C4-2B (cell line): Measurements from ENCODE around the gene PLEKHG1.

ENCODE experiments used
- ZFX ChIP-seq: fragments of 450-650 bp; IDR thresholded peaks from 2 replicates; pipeline ENCODE4 v1.6.1; 2017
- TF ChIP-seq, protein P1 (sequence below): fragments of 450-650 bp; conservative IDR thresholded peaks from 2 replicates; pipeline ENCODE4 v1.5.1; 2017; ENCODE audit warnings: mild to moderate bottlenecking

DNA sequence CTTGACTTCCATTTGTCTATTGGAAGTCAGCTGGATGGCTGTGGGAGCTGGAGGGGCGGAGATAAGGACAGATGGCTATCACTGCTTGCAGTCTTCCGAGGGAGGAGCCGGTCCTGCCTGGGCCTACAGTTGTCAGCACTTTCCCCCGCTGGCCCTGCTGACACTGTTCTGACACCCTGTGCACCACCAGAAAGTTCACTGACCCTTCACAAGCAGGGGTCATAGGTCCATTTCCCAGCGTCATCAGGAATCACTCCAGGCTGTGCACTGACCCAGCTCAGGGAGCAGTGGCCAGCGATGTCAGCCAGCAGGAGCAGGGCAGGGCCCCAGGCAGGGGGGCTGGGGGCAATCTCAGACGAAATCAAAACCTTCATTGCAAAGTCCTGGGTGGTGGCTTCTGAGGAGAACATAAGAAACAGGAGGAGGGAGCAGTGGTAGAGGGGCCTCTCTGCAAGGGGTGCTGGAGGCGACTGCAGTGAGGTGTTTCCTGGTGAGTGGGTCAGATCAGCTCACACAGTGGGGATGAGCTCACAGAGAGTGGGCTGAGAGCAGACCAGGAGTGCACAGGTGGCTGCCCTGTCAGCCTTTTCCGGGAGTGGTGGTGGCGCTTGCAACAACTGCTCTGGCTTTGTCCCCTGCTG lies 26.5 kb upstream of the PLEKHG1 start:
- TF ChIP-seq, protein P1, sequence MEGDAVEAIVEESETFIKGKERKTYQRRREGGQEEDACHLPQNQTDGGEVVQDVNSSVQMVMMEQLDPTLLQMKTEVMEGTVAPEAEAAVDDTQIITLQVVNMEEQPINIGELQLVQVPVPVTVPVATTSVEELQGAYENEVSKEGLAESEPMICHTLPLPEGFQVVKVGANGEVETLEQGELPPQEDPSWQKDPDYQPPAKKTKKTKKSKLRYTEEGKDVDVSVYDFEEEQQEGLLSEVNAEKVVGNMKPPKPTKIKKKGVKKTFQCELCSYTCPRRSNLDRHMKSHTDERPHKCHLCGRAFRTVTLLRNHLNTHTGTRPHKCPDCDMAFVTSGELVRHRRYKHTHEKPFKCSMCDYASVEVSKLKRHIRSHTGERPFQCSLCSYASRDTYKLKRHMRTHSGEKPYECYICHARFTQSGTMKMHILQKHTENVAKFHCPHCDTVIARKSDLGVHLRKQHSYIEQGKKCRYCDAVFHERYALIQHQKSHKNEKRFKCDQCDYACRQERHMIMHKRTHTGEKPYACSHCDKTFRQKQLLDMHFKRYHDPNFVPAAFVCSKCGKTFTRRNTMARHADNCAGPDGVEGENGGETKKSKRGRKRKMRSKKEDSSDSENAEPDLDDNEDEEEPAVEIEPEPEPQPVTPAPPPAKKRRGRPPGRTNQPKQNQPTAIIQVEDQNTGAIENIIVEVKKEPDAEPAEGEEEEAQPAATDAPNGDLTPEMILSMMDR = no peak
- no peak for TF ChIP-seq ZFX
